C4-2B (cell line): ENCODE data around the gene BOK.

Experiments used
- ZFX ChIP-seq: fragments of 450-650 bp; IDR thresholded peaks from 2 replicates; pipeline ENCODE4 v1.6.1; 2017
- TF ChIP-seq, protein P1 (sequence below): fragments of 450-650 bp; conservative IDR thresholded peaks from 2 replicates; pipeline ENCODE4 v1.5.1; 2017; ENCODE audit warnings: mild to moderate bottlenecking

DNA sequence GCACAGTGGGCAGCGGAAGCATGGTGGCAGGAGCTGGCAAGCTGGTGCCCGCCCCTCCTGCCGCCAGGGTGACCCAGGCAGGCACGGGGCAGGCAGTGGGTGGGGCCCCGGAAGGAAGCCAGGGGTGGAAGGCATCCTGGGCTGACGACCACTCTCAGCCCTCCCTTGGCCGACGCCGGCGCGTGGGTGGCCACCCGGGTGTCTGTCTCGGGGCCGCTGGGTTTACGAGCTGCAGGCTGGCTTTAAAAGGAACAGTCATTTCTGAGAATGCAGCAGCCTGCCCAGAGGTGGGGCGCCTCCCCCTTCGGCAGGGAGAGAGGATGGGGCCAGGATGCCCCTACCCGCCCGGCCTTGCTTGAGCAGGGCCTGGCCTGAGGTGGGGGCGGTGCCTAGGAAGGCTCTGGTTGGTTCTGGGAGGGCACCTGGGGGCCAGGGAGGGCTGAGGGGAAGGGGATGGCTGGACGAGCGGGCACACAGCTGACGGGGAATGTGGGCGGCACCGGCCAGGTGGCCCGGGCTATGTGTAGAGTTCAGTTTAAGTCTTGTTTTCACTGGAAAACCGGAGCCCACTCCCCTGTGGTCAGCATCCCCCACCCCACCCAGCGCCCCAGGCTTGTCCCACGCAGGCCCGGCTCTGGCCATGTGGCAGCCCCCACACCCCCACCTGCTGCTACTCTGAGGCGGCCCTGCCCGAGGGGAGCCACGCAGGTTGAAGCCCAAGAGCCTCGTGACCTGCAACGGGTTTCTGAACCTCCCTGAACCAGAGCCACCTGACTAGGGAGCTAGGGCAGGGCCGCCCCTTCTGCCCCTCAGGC is 6.3 kb downstream of the BOK start:
- TF ChIP-seq, protein P1, sequence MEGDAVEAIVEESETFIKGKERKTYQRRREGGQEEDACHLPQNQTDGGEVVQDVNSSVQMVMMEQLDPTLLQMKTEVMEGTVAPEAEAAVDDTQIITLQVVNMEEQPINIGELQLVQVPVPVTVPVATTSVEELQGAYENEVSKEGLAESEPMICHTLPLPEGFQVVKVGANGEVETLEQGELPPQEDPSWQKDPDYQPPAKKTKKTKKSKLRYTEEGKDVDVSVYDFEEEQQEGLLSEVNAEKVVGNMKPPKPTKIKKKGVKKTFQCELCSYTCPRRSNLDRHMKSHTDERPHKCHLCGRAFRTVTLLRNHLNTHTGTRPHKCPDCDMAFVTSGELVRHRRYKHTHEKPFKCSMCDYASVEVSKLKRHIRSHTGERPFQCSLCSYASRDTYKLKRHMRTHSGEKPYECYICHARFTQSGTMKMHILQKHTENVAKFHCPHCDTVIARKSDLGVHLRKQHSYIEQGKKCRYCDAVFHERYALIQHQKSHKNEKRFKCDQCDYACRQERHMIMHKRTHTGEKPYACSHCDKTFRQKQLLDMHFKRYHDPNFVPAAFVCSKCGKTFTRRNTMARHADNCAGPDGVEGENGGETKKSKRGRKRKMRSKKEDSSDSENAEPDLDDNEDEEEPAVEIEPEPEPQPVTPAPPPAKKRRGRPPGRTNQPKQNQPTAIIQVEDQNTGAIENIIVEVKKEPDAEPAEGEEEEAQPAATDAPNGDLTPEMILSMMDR: no peak
- no peak for TF ChIP-seq ZFX
